HG03457 (cell line): ENCODE data around the gene PEDS1.
"Not testable (repeated sequence)": the region's sequence is repeated elsewhere in the genome, so short reads cannot be mapped to it uniquely, and the experiment has no call there.

Source experiments
- ATAC-seq: cut with Tn5 transposase; IDR thresholded peaks from one replicate; pipeline ENCODE4 v1.9.1; 2021; ENCODE audit warnings: moderate number of reproducible peaks; ENCODE audit not compliant: unreplicated experiment

The PEDS1 gene

DNA sequence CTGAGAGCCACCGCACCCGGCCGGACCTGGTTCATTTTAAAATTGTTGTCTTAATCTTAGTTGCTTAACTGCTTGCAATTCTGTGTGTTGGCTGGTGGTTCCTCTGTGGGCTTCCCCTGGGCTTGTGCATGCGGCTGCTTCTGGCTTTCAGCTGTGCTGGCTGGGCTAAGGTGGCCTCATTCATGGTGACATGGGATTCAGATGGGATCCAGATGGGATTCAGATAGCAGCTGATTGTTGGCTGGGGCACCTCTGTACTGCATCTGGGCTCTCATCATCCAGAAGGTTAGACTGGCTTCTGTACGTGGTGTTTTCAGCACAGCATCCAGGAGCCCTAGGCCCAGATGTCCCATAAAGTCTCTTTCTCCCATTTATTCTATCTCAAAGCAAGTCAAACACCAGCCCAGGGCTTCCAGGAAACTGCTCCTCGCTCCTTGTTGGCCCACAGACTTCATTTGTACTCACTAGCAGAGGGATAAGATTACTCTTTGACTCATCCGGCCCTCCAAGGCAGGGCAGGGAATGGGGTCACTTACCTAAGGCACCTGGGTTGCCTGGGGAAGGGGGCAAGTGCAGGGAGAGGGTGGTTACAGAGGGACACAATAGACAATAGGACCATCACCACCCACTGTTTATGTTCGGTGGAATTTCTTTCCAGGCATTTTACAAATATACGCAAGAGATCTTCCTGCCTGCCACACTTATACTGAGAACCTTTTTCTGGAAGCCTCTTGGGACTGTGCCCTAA is 10.2 kb upstream of the PEDS1 start:
- no peak for ATAC-seq

DNA sequence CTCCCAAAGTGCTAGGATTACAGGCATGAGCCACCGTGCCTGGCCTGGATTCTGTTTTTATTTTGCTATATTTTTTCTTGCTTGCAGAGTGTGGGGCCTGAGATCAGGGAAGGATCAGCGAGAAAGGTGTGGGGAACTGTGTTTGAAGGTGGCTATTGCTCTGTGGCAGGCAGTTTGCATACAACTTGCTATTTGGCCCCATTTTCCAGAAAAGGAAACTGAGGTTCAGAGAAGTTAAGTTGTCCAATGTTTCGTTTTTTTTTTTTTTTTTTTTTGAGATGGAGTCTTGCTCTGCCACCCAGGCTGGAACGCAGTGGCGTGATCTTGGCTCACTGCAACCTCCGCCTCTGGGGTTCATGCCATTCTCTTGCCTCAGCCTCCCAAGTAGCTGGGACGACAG is 8.0 kb upstream of the PEDS1 start:
- ATAC-seq: not testable (repeated sequence)

DNA sequence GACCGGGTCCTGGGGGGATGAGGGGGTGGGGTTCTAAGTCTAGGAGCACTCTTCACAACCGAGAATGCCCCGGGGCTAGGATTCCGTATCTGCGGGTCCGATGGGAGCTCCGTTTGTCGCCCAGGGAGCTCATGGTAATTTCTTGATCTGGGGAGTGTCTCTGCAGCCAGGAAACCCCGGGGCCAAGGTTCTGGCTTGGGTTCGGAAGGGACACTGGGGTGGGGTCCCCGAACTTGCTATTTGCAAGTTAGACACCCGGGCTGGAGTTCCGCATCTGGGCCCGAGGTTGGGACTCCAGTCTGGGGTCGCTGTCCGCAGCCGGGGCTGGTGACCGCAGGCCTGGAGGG is 397 bp downstream of the PEDS1 start:
- ATAC-seq: no peak

DNA sequence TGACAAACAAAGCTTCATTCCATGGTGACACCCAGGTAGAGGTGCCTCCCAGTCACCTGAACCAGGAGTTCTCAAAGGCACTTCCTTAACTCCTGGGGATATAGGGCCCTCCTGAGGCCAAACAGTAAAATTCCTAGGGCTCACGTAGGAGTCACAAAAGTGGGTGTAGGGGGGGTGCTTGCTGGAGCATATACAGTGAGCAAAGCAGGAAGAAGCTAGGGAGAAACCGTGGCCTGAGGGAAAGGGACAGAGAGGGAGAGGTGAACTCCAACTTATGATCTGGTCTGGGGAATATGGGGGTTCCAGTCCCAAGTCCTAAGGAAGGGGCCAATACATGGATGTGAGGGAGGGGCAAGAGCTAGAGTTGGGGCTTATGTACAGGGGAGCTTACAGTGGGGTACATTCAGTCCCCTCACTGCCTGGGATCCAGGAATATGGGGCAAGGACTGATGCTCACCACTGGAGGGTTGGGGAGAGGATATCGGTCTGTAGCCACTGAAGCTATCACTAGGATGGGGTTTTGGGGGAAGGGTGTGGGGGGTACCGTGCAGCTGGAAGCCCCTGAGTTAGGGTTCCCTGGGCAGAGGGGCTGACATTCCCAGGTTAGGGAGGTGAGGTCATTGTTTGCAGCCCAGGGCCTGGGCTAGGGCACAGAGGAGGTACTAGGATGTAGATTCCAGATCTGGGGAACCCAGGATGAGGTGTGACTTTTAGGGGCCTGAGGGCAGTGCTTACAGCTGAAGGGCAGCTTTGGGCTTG is 950 bp downstream of the PEDS1 start:
- no peak for ATAC-seq

DNA sequence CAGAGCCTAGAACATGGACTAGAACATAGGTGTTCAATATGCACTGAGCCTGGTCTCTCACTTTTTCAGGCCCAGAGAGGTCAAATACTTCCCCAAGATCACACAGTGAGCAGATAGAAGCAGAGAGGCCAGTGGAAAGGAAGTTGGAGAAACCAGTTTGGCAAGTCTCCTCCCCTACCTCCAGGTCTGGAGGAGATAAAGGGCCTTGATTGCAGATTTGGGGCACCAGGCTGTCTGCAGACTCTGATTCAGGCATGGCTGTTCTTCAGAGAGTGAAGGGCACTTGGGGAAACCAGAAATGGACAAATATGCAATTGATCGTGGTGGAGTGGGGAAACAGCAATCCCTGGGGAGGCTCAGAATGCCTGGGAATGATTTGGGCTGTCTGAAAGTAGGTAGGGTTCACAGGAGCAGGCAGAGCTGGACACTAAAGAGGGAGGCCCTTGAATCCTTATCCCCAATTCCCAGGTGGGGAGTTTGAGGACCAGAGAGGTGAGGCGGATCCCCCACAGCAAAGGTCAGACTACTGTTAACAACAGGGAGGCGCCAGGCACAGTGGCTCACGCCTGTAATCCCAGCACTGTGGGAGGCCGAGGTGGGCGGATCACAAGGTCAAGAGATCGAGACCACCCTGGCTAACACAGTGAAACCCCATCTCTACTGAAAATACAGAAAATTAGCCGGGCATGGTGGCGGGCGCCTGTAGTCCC is 2.3 kb downstream of the PEDS1 start:
- ATAC-seq: no peak

DNA sequence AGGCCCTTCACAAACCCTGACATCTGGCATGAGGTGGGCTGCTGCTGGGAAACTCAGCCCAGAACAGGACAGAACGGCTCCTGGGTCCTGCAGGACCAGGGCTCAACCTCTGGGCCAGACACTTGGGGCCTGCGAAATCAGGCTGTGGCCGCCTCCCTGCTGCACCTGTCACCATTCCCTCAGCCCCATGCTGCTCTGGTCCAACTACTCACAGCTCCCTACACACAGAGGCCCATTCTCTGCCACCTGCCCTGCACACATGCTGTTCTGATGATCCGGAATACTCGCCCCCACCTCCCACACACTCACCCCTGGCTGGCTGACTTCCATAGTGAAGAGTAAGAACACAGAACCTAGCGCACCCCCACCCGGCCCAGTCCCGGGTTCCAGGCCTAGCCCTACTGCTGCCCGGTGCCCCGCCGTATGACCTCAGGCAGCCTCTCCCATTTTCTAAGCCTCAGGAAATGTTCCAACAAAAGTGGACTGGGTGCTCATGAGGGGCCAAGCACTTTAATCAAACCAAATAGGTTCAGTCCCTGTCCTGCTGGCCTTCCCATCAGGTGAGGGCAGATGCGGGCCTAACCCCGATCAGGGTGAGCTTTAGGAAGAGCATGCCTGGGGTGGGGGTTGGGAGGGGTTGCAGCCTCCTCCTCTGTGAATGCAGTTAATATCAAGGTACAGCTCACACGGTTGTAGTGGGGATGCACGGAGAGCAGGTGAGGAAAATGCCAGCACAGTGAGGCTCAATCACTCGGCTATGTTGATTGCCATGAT is 3.9 kb downstream of the PEDS1 start:
- no peak for ATAC-seq

DNA sequence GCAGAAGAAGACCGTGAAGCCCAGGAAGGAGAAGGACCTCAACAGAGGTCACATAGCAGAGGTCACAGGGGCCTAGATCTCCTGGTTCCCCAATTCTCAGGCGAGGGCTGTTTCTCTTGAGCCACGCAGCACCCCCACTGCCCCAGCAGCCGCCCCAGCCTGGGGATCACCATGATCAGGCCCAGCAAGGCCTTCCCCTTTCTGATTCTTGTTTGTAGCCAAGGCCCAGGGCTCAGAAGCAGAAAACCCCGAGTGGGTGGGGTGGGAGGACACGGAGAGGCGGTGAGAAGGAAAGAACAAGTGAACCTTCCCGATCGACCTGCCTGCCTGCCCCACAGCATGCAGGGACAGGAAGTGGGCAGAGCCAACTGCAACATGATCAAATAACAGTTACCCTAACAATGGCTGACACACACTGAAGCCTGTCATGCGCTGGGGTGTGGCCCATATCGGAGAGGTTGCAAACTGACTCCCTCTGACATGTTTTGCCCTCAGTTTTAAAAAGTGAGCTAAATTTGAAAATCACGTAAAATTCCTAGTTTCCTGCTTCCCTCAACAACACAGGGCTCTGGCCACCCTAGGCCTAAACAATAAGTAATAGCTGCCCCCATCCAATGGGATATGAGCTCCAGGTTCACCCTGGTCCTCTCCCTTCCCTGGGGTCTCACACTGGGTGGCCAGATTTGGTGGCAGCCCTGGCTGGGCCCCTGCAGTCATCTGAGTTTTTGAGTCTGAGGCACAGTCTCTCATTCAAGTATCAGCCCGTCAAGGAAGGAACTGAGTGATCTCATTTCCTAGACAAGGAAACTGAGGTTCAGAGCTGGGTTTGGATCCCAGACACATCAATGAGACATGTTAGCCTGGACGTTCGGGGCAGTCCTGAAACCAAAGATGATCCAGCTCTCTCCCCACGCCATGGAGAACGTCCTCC is 6.5 kb downstream of the PEDS1 start:
- ATAC-seq: no peak

DNA sequence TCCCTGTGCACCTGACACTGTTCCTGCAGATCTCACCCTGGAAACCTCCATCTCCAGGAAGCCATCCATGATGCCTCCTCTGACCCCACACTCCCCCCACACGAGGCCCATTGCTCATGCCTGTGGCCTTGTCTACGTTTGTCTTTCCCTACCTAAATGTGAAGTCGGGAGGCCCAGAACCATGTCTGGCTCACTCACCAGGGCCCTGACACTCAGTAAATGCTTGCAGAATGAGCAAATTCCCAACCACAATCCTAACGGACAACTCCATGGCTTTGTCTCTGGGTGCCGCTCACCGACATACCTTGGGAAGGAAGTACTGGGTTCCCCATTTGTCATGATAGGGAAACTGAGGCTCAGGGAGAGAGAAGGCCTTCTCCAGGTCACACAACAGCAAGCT is 7.3 kb downstream of the PEDS1 start:
- no peak for ATAC-seq

DNA sequence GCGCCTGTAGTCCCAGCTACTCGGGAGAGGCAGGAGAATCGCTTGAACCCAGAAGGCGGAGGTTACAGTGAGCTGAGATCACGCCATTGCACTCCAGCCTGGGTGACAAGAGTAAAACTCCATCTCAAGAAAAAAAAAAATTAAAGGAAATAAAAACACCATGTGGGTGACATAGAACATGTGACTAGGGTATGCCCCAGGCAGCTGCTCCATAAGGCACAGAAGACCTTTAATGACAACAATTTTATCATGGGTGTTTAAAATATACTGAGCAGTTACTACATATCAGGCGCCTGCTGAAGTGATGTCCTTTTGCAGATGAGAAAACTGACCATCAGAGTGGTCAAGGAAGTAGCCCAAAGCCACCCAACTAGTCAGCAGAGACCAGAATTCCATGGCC is 8.0 kb downstream of the PEDS1 start:
- no peak for ATAC-seq

DNA sequence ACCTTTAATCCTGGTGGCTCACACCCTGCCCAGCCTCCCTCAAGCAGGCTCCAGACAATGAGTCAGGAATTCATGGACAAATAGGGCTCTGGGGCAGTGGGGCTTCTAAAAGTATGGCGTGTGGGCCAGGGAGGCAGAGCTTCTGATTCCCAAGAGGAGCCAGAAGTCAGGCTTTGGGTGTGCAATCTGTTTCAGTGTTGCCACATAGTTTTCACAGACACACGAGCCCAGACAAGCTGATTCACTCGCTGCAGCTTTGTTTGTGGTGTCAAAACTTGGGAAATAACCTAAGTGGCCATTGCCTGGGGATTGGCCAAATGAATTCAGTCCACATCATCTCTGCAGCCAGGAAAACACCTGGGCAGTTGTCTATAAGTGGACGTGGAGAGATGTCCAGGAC is 9.2 kb downstream of the PEDS1 start:
- no peak for ATAC-seq

DNA sequence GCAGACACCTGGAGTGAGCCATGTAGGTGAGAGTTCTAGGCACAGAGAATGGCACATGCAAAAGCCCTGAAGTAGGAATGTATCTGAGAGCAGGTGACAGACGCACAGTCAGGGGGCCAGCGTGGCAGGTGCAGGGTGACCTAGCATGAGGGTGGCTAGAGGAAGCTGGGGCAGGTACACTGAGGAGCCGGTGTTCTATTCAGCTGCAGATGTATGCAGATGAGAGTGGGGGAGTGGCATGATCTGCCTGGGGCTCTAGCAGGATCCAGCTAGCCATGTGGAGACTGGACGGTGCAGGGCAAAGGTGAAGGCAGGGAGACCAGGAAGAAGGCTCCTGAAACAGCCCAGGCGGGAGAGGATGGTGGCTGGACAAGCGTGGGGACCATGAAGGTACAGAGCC is 10.7 kb downstream of the PEDS1 start:
- ATAC-seq: no peak

DNA sequence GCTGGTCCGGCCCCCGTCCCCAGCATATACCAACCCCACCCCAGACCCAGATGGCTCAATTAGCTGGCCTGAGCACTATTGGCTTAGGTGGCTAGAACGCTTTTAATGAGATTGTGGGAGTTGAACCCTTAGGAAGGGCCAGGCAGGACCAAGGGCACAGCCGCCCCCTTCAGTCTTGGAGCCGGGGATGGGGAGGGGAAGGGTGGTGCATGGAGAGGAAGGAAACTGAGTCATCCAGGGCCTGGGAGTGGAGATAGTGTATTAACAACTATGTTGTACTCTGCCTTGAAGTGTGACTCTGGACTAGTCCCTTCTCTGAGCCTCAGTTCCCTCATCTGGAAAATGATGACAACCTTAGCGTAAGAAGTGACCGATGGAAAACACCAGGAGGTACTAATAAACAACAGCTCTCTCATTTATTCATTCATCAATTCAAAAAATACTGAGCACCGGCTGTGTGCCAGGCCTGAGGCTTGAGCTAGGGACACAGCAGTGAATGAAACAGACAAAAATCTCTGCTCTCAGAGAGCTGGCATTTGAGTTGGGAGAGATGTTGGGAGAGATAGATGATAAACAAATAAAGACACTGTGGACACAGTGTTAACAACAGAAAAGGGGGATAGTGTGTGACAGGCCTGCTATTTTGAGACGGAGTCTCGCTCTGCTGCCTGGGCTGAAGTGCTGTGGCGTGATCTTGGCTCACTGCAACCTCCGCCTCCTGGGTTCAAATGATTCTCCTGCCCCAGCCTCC is 11.5 kb downstream of the PEDS1 start:
- no peak for ATAC-seq

DNA sequence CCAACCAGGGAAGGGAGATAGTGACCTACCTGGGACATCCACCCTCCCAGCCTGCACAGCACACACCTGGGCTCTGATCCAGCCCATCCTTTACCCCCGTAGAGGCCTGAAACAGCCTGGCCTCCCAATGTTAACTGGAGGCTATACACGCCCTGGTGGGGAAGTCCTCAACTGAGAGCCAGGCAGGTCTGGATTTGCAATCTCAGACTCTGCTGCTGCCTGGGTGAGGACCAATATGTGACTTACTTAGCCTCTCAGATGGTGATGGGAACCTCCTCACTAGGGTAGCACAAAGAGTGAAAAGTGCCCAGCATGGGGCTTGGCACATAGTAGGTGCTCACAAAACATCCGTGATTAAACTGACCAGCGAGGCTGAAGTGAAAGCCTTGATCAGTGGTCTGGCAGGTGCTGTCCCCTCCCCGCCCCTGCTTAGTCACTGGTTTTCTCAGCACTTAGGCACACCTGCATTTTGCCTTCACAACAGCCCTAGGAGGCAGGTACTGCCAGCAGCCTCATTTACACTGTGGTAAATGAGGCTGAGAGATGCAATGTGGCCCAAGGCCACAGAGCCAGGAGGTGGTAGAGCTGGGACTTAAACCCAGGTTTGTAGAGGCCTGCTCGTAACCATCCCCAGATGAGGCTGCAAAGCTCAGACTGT is 12.4 kb downstream of the PEDS1 start:
- no peak for ATAC-seq

DNA sequence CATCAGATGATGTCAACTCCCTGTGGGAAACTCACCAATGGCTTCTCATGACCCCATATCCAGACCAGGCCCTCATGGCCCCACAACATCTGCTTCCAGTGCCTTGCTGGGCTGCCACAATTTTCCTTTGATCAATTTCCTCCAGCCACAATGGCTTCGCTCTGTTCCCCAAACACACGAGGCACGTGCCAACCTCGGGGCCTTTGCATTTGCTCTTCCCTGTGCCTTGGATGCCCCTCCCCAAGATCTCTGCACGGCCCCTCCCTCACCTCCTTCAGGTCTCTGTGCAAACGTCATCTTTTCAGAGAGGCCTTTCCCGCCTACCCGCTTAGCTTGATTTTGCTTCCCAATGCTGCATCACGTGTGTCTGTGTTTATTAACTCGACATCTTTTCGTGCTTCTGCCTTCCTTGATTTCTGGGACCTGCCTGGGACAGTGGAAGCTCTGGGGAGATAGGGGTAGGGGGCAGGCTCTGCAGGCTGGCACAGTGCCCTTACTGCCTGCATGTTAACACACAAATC is 13.1 kb downstream of the PEDS1 start:
- ATAC-seq: no peak

DNA sequence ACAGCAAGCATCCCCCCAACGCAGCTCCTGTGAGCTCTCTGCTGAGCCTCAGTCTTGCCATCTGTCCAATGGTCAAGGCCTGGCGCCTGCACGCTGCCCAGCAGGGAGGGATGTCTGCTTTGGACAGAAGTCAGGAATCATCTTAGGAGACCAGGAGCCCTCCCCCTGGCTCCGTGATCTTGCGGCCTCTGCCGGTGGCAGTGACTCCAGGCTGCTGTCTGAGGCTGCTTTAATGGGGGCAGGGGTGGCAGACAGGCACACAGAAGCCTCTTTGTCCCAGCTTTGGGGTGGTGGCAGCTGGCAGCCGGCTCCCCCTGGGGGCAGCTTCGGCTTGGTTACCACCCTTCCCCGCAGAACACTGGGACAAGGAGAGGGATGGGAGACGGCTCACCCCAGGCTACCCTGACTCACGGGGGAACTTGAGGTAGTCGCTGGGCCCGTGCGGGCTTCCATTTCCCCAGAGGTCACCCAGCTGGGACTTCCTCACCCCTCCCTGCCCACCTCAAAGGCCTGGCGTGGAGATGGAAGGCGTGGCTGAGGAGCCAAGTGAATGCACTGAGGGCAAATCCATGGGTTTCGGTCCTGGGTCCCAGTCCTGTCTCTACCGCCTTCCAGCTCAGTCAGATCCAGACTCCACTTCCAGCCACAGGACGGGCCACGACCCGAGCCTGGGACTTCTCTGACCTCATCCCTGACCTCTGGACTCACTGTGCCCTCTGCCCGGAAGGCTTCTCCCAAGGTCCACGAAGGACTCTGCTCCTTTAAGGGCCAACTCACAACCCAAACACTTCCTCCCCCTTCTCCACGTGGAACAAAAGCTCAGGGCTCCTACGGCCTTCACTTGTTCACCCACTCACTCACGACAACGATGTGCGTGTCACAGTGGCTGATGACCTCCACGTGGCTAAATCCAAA is 14.8 kb downstream of the PEDS1 start:
- ATAC-seq: no peak

DNA sequence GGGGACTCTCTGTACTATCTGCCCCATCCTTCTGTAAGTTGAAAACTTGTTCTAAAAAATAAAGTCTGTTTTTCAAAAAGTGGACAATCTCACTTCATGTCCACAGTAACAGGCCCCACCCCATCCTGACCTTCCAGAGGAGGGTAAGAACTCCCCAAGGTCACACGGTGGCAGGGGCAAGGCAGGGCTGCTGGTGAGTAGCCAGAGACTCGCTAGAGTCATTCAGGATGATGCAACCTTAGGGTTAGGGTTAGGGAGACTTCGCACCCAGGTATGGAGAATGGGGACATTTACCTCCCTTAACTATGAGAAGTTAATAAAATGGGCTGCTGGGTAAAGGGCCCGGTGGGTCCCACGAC is 15.4 kb downstream of the PEDS1 start:
- no peak for ATAC-seq

DNA sequence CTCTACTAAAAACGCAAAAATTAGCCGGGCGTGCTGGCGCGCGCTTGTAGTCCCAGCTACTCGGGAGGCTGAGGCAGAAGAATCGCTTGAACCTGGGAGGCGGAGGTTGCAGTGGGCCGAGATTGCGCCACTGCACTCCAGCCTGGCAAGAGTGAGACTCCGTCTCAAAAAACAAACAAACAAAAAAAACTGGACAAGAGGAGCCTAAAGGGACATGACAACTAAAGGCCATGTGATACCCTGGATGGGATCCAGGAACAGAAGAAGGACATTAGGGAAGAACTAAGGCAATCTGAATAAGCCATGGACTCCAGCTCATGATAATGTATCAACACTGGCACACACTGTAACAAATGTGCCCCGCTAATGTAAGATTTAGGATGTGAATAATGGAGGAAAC is 15.8 kb downstream of the PEDS1 start:
- ATAC-seq: not testable (repeated sequence)
